NCI-H2196 treated with DMSO at 0.1 percent for 48 hours (cell line): Measurements from ENCODE around the gene PGK2.
"Not testable (repeated sequence)": the region's sequence is repeated elsewhere in the genome, so short reads cannot be mapped to it uniquely, and the experiment has no call there.

ENCODE experiments used
- DNase-seq: peaks from one replicate; lab custom pipeline; 2025; ENCODE audit not compliant: unreplicated experiment; lab: John Stamatoyannopoulos, UW

Gene PGK2

DNA sequence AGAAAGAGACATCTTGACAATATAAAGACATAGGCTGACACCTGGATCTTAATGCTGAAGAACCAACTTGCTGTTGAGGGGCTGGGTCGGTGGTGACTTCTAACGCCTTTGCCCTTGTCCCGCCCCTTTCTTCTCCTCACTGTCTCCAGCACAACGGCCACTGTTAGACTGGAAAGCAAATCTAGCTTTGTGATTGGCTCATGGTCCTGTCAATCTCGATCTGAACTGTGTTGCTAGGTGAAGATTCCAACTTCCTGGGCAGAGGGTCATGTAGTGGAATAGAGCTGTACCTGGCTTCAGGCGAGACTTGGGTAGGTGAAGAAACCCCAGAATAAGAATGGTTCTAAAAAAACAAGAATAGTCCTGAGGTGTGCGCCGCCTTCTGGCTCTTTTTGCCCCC is at the start of gene PGK2:
PGK2 (minus strand) TSS at position 110 of the 400 bp plus-strand sequence; CDS start at position 12, 98 bp downstream.
- no peak for DNase-seq

DNA sequence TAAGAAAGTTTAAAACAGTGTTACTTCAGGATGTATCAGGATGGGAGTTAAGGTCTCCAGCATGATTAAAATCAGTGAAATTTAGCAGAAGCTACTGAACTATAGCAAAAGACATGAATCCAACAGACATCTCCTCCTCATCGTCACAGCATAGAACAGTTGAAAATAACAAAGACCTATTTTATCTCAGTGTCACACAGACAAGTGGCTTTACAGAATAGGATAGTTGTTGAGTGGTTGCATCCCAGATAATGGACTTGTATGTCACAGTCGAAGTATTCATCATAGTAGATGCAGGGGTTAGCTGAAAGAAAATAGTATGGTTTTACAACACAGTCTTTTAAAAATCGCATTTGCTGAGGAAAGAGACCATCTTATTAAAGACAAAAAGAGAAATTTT is 48.1 kb upstream of the PGK2 start:
- no peak for DNase-seq

DNA sequence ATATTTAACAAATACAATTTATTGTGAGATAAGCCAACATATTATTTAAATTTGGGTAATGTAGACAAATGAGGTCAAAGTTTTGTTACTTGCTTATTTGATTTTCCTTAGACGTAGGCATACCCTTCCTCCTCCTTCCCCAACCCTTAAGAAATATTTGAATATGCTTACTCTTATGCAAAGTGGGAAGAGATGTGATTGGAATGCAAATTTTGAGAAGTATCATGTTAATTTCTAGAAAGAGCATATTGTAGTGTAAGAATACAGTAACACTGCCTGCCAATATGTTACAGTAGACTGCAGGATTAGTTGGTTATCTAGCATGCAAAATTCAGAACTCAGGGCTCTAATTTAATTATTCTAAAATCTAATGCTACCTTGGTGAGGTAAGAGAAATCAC is 46.3 kb upstream of the PGK2 start:
- no peak for DNase-seq

DNA sequence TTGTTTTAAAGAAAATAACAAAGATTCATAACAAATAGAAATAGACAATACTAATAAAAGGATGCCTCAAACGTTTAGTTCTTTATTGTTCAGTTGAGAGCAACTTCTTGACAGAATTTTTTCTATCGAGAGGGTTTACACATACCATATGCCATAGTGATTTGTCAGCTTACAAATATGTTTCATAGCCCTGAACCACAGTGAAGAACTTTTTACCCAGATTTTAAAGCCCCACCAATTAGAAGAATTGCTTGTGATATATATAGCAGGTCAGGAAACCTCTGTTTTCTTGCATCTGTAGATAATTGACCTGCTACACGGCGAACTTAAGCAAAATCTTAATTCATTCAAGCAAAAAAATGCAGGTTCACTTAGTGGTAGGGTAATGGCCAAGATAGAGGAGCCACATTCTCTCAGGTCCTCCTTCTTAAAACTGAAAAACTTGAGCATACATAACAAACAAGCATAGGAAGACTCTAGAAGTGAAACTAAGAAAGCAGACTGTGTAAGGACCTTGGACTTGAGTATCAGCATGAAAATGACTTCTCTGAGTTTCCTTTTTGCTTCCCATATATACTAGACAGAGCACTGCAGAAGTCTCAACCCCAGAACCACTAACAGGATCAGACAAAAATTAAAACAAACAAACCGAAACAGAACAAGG is 39.8 kb upstream of the PGK2 start:
- no peak for DNase-seq

DNA sequence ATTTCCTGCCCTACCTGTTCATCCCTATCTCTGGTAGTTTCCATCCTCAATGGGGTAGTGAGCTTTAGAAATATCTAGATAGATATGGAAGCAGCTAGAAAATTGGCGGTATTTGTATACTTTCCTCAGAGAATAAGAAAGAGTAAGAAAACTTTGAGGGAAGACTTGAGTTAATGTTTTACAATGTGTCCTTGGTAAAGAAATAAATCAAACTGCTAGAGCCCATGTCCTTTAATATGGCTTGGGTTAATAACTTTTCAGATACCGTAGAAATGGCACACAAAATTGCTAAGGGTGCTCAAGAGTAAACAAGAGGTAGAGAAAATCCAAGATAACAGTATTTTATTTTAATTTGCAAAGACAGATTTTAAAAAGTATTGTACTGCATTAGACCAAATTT is 28.1 kb upstream of the PGK2 start:
- DNase-seq: no peak

DNA sequence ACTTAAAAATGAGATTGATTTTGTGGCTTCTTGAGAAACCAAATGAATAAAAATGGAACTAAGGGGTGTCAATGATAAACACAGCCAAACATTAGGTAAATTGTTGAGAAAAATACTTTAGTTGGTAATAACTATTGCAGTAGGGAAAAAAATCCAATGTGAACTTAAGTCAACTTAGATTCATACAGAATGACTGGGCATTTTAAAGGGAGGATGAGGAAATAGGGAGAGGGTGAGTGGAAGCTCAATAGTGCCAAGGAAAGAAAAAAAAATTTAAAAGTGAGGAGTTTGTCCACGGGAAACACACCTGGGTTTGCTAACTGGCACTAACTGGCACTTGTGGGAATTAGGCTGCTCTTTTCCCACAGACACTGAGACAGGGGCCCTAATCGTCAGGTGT is 26.2 kb upstream of the PGK2 start:
- DNase-seq: no peak

DNA sequence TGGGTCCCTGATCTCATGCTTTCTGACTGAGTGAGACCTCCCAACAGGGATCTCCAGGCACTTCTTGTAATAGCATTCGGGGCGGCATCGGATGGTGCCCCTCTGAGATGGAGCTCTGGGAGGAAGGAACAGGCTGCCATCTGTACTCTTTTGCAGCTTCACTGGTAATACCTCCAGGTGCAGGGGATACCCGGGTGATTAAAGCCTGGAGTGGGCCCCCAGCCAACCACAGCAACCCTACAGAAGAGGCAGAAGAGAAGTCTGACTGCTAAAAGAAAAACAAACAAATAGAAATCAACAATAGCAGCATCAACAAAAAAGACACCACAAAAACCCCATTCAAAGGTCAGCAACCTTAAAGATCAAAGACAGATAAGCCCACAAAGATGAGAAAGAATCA is 19.1 kb upstream of the PGK2 start:
- no peak for DNase-seq

DNA sequence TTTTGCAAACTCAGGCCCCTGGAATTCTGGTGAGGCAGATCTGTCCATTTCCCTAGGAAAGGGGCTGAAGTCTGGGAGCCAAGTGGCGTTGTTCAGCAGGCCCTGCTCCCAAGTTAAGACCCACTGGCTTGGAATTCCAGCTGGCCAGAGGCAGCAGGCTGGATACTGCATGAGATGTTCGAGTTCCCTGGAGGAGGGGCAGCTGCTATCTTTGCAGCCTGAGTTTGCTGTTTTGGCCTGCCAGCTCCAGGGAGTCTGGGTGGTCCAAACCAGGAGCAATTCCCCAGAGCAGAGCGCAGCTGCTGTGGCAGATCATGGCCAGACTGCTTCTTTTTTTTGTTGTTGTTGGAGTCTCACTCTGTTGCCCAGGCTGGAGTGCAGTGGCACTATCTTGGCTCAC is 18.2 kb upstream of the PGK2 start:
- no peak for DNase-seq

DNA sequence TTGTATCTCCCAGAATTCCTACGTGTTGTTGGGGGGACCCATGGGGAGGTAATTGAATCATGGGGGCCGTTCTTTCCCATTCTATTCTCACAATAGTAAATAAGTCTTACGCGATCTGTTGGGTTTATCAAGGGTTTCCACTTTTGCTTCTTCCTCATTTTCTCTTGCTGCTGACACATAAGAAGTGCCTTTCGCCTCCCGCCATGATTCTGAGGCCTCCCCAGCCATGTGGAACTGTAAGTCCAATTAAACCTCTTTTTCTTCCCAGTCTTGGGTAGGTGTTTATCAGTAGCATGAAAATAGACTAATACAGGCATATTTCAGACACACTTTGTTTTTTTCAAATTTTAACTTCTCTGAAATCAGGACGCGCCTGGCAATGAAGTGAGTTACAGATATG is 14.4 kb upstream of the PGK2 start:
- no peak for DNase-seq

DNA sequence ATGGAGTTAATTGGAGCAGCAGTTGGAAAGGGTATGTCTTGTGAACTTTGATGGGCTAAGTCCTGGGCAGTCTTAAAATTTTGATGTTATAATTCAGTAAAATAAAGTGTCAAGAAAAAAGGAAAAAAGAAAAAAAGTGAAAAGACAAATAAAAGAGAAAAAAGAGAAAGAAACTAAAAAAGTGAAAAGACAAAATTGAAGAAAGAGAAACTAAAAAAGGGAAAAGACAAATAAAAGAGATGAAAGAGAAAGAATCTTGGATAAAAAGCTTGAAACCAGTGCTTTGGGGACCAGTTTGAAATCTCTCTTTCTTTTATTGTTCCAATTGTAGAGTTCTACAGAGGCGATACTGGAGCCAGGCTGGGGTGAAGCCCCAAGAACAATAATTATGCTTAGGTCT is 12.0 kb upstream of the PGK2 start:
- no peak for DNase-seq

DNA sequence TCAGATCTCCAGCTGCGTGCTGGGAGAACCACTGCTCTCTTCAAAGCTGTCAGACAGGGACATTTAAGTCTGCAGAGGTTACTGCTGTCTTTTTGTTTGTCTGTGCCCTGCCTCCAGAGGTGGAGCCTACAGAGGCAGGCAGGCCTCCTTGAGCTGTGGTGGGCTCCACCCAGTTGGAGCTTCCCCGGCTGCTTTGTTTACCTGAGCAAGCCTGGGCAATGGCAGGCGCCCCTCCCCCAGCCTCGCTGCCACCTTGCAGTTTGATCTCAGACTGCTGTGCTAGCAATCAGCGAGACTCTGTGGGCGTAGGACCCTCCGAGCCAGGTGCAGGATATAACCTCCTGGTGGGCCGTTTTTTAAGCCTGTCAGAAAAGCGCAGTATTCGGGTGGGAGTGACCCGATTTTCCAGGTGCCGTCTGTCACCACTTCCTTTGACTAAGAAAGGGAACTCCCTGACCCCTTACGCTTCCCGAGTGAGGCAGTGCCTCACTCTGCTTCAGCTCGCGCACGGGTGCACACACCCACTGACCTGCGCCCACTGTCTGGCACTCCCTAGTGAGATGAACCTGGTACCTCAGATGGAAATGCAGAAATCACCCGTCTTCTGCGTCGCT is 9.9 kb upstream of the PGK2 start:
- not testable (repeated sequence) for DNase-seq

DNA sequence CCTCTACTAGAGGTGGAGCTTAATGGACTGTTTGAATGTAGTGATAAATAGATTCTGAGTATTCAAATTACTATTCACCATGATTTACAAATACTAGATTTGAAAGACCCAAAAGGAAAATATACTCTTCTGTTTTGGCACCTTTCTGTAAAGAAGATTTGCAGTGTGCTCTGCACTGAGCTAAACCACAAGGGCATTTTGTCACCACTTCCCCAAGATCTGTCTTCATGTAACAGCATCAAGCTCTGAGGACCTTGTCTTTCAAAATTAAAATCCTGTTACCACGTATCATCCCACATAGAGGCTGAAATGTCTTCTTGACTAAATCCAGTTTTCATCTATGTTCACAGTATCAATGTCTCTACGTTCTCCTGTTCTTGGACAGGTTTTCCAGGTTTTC is 3.3 kb upstream of the PGK2 start:
- no peak for DNase-seq

DNA sequence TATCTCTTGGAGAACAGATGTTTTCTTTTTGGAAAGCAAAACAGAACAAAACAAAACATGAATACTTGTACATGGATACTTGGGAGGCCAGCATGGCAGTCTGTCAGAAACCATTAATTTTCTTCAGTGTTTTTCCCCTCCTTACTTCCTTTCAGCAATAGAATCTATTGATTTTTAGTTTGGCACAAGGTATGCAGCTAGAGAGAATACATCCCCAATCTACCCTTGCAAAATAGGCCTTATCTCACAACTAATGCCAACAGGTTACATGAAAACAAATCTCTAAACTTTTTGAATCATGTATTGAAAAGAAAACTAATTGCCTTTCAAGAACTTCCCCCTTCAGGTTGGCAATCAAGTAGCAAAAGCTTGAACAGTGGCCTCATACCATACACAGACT is 2.8 kb downstream of the PGK2 start:
- DNase-seq: no peak

DNA sequence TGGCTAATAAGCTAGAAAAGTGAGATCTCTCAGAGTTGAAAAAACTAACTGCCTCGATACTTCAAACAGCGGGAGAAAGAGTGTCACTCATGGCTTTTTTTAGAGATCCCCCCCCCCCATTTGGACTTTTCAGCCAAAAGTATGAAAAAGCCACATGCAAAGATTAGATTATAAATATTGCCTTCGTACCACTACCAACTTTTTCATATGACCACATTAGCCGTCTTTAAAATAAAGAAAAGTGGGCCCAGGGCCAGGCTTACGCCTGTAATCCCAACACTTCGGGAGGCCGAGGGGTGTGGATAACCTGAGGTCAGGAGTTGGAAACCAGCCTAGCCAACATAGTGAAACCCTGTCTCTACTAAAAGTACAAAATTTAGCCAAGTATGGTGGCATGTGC is 4.4 kb downstream of the PGK2 start:
- no peak for DNase-seq

DNA sequence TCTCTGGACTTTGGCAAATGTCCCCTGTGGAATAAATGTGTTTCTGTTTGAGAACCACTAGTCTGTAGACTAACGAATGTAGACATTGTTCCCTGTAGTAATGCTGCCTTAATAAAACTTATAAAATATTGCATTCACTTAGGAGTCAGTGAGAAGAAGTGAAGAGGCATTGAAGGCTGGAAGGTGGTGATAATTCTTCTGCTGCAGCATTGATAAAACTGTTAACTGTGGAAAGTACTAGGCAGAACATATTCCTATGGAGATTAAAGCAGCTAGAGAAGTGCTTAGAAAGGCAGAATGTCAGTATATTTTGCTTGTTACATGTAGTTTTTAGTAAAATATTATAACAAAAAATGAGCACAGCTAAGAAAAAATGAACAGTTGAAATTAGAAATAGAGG is 4.8 kb downstream of the PGK2 start:
- DNase-seq: no peak

DNA sequence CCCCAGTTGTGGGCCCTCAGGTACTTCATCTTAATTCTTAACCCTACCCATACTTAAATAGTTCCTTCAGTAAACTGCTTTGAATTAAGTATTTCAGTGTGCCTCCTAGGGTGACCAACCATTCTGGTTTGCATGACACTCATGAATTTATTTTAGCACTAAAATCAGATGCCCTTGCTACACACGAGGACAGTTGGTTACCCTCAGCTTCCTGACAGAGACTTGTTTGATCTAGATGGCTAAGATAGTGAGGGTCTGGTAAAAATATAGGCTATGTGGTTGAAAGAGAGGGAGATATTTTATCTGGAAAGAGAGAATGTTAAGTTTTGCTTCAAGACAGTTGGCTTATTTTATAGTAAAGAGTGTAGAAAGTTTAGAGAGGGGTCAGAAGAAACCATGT is 10.6 kb downstream of the PGK2 start:
- DNase-seq: no peak

DNA sequence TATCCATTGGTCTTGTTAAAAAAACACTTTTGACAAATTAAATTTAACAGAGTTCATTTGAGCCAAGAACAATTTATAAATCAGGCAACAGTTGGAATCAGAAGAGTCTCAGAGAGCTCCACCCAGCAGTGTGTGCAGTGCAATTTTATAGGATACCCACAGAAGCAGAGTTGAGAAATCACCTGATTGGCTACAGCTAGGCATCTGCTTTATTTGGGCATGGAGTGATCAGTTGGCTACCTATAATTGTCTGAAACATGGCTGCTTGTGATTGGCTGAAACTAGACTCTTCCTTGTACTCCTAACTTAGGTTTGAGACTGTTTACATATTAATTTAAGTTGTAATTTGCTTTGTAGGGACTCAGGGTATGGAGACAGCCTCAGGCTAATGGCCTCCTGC is 12.0 kb downstream of the PGK2 start:
- DNase-seq: no peak

DNA sequence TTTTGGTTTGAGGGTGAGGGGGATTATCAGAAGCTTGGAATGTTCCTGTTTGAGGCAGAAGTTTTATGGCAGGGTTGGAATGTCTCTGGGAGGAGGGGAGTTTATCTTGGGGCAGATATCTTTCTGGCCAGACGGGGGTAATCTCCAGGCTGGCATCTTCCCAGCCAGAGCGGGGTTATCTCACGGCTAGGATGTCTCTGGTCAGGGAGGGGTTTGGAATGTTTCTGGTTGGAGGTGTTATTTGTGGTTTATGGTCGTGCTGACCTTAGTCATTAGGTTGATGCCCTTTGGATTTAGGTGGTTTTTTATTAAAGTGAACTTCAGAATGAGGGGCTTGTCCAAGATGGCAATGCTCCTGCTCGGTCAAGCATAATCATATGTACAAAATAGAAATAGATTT is 14.8 kb downstream of the PGK2 start:
- DNase-seq: no peak

DNA sequence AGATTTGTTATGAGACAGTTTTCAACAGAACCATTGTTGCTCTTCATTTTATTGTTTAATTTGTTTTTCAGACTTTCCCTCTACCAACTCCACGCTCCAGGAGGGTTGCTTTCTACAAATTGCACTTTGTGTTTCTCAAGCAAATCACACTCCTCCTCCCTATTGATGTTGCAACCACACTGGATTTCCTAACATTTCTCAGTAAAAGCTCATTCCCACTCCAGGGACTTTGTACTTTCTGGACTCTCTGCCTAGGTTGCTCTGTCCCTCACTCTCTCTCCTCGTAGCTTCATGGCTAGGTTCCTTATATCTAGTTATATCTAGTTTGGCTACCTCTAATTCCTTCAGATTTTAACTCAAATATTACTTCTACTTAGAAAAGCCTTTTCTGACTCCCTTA is 20.3 kb downstream of the PGK2 start:
- no peak for DNase-seq

DNA sequence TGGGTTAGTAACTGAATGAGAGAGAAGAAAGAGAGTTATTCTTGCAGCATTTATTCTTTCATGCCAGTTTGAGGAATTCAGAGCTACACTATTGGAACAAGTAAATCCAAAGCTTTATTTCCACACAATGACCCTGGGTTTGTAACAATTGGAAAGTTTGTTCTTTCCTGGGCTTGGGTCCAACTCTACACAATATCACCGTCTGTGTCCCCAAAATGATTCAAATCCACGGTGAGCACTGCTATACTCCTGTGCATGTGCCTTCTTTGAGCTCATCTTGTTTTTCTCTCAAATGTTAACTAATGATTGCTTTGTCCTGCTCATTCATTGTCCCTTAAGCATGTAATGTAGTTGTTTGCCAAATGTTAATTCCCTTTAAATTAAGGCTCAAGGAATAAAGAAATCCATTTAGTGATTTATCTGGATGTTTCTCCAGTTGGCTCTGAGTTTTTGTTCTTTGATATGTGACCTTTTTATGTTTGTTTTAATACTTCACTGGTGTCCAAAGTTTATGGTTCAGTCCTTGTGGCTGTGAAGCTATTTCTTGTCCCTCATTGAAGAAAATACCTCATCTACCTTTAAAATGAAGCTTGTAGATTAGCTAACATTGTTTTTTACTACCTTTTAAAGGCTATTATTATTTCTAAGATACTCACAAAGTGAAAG is 22.4 kb downstream of the PGK2 start:
- DNase-seq: no peak

DNA sequence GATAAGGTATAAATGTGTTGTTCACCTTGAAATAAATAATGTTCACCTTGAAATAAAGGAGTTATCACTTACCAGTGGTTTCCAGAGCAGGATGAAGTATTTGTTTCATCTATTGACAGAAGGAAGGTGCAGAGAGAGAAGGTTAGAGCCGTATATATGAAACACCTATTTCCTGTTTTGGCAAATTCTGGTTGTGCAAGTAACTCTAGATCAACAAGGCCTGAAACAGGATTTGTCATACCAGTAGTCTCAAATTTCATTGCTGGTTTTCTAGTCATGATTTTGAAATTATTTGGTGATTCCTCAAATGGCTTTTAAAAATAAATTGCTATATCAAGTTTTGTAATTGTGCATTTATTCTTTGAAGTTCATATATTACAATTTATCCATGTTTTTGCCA is 42.8 kb downstream of the PGK2 start, which contains the start of gene CRISP3:
CRISP3 (minus strand) TSS at position 130 of the 400 bp plus-strand sequence; CDS start at position 109, 21 bp downstream.
- no peak for DNase-seq

DNA sequence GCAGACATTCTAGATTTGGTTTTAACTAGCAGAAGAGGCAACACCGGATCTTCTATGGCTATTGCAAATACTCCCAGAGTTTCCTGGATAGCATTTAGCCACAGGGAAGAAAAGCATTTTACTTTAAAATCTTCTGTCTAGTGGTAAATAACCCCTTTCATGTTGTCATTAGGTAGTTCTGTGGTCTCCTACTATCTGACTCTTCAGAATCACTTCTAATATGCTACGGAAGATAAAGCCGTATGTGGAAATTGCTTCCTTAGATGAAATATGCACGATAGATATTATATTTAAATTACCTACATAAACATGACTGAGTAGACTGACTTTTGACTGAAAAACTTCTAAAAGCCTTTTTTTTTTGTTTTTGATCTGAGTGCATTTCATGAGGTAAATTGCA is 43.7 kb downstream of the PGK2 start:
- DNase-seq: no peak

DNA sequence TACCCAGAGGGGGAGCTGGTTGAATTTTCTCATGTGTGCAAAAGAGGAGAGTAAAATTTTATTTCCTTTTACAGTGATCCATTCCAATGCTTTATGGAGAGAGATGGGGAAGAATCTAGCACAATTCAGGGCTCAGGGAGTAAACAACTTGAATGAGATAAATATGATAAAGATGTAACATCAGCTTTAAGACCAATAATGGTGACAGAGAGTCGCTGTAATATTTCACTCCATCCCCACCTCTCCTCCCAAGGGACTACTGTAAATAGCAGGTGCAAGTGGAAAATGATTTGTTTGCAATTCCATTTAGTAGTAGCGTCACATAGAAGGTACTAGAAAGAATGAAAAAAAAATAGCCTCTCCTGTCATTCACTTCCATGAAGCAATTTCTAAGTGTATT is 47.7 kb downstream of the PGK2 start:
- DNase-seq: no peak
